Mesendoderm (in vitro differentiated cells): Measurements from ENCODE around the gene CACNA1C.
A peak's percentile ranks its signal among the peaks of the same experiment; 100 is the strongest.

Experiments
- DNase-seq: peaks from one replicate; pipeline ENCODE4 v3.0.0; 2013
- H2AK5ac ChIP-seq: 2 replicates; pipeline ENCODE4 v1.6.1; 2013; ENCODE audit warnings: low read length, inconsistent platforms
- H2BK120ac ChIP-seq: 2 replicates; pipeline ENCODE4 v1.6.1; 2013; ENCODE audit warnings: low read depth, mild to moderate bottlenecking, low read length, moderate library complexity, mixed read lengths
- H2BK15ac ChIP-seq: replicated peaks from 2 replicates; pipeline ENCODE4 v1.6.1; 2013; ENCODE audit warnings: low read depth, mild to moderate bottlenecking, moderate library complexity
- H2BK5ac ChIP-seq: 2 replicates; pipeline ENCODE4 v1.6.1; 2013; ENCODE audit warnings: low read length, inconsistent platforms
- H3K18ac ChIP-seq: 2 replicates; pipeline ENCODE4 v1.6.1; 2013; ENCODE audit warnings: mild to moderate bottlenecking, low read length, mixed read lengths
- H3K23ac ChIP-seq: one replicate; pipeline ENCODE4 v1.6.1; 2013; ENCODE audit warnings: low read length
- H3K27ac ChIP-seq: 2 replicates; pipeline ENCODE4 v1.5.1; 2013; ENCODE audit warnings: low read depth, mild to moderate bottlenecking, inconsistent platforms, low read length, moderate library complexity
- H3K27me3 ChIP-seq: 2 replicates; pipeline ENCODE4 v1.6.1; 2013; ENCODE audit warnings: low read length, control low read depth, mild to moderate bottlenecking, inconsistent platforms; ENCODE audit not compliant: insufficient read depth, poor library complexity
- H3K36me3 ChIP-seq: 2 replicates; pipeline ENCODE4 v1.6.1; 2013; ENCODE audit warnings: low read length, inconsistent platforms; ENCODE audit not compliant: control insufficient read depth, insufficient read depth
- H3K4ac ChIP-seq: one replicate; pipeline ENCODE4 v1.6.1; 2013; ENCODE audit warnings: low read depth, mild to moderate bottlenecking, low read length, moderate library complexity
- H3K4me1 ChIP-seq: 2 replicates; pipeline ENCODE4 v1.6.1; 2013; ENCODE audit warnings: low read depth, low read length, inconsistent platforms; ENCODE audit not compliant: control insufficient read depth
- H3K4me2 ChIP-seq: 2 replicates; pipeline ENCODE4 v1.6.1; 2013; ENCODE audit warnings: low read length
- H3K4me3 ChIP-seq: 2 replicates; pipeline ENCODE4 v1.5.1; 2013; ENCODE audit warnings: mild to moderate bottlenecking, low read length
- H3K56ac ChIP-seq: one replicate; pipeline ENCODE4 v1.6.1; 2013; ENCODE audit warnings: low read length
- H3K79me1 ChIP-seq: 2 replicates; pipeline ENCODE4 v1.6.1; 2013; ENCODE audit warnings: low read length, inconsistent platforms
- H3K79me2 ChIP-seq: 2 replicates; pipeline ENCODE4 v1.6.1; 2013; ENCODE audit warnings: mild to moderate bottlenecking, low read length; ENCODE audit not compliant: control insufficient read depth, insufficient read depth
- H3K9ac ChIP-seq: 2 replicates; pipeline ENCODE4 v1.6.1; 2013; ENCODE audit warnings: low read length, inconsistent platforms
- H4K5ac ChIP-seq: one replicate; pipeline ENCODE4 v1.6.1; 2013; ENCODE audit warnings: low read length
- H4K8ac ChIP-seq: one replicate; pipeline ENCODE4 v1.6.1; 2013; ENCODE audit warnings: low read depth, mild to moderate bottlenecking, control low read depth, low read length, moderate library complexity
- WGBS: extraction: QIAGEN DNeasy Blood & Tissue Kit; methylation state at CpG from one replicate; pipeline ENCODE4 v1.1.7; 2013; ENCODE audit warnings: low lambda C conversion rate, missing lambda C conversion rate; ENCODE audit not compliant: insufficient coverage; ENCODE audit errors: extremely low coverage; 5-methylcytosine and 5-hydroxymethylcytosine counted together

CACNA1C gene

DNA sequence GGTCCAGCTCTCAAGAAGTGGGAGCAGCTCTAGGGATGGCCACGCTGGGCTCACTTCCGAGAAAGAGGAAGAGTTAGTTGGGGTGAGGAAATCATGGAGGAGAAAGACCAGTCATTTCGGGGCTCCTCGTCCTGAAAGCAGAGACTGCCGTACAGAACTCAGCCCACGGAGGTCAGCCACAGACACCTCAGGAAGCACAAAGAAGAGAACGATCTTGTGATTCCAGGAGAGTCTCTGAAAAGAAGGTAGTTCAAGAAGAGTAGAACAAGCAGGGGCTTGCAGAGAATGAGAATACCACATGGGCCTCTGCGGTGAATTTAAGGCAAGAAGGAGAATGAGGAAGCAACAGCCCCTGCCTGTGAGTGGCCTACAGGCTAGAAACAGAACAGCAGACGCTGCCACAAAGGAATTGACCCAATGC lies 311.9 kb downstream of the CACNA1C start:
- Histone ChIP-seq H3K4ac (no peak overlapping the region), H4K5ac (no peak overlapping the region), H3K23ac (no peak overlapping the region), H3K27me3 (no peaks in the 10 kb centered on the region), H4K8ac (no peak overlapping the region), H3K79me1 (no peaks in the 10 kb centered on the region), H3K4me2 (no peak overlapping the region), H3K4me3 (no peak overlapping the region), H2AK5ac (no peak overlapping the region), H3K56ac (no peak overlapping the region), H2BK5ac (no peak overlapping the region), H2BK15ac (no peak overlapping the region), H3K18ac (no peak overlapping the region), H3K27ac (no peak overlapping the region), H3K79me2 (no peaks in the 10 kb centered on the region), H2BK120ac (no peak overlapping the region), H3K4me1 (no peaks in the 10 kb centered on the region), H3K36me3 (no peaks in the 10 kb centered on the region), H3K9ac (no peak overlapping the region)
- DNase-seq: peak; percentile 32
- WGBS: no CpG with 5 or more reads among the region's 9 CpGs

DNA sequence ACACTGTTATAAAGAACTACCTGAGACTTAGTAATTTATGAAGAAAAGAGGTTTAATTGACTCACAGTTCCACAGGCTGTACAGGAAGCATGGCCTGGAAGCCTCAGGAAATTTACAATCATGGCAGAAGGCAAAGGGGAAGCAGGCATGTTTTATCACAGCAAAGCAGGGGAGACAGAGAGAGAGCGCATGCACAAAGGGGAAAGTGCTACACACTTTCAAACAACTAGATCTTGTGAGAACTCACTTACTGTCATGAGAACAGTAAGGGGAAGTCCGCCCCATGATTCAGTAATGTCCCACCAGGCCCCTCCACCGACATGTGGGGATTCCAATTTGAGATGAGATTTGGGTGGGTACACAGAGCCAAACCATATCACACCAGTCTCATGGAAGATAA lies 313.9 kb downstream of the CACNA1C start:
- no peak overlapping the region for H3K4me2 ChIP-seq
- no peak overlapping the region for H2BK5ac ChIP-seq
- H3K4me3 ChIP-seq: no peak overlapping the region
- no peaks in the 10 kb centered on the region for H3K4me1 ChIP-seq
- WGBS: no CpG with 5 or more reads among the region's 3 CpGs
- H3K79me1 ChIP-seq: no peaks in the 10 kb centered on the region
- H3K23ac ChIP-seq: no peak overlapping the region
- H3K4ac ChIP-seq: no peak overlapping the region
- no peaks in the 10 kb centered on the region for H3K27me3 ChIP-seq
- no peak overlapping the region for H3K56ac ChIP-seq
- no peak overlapping the region for H2AK5ac ChIP-seq
- H3K18ac ChIP-seq: no peak overlapping the region
- no peaks in the 10 kb centered on the region for H3K79me2 ChIP-seq
- H3K27ac ChIP-seq: no peak overlapping the region
- no peak overlapping the region for H4K8ac ChIP-seq
- H4K5ac ChIP-seq: no peak overlapping the region
- DNase-seq: no peak
- H2BK120ac ChIP-seq: no peak overlapping the region
- H3K9ac ChIP-seq: no peak overlapping the region
- H3K36me3 ChIP-seq: no peaks in the 10 kb centered on the region
- H2BK15ac ChIP-seq: no peak overlapping the region

DNA sequence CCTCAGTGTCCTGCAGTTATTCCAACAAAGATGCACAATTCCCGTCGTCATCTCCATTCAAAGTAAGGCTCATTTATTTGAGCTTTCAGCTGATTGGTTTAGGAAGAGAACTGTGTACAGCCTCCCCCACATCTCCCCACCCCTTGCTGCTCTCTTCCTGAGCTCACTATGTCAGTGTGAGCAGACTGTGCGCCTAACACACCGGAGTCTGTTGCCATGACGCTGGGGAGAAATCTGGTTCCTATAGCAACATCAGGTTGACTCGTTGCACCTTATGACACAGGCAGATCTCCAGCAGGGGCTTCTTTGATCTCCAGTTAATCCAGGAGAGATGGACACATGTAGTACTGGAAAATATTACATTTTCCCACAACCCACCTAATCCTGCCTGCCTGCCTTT lies 319.4 kb downstream of the CACNA1C start:
- Histone ChIP-seq H3K23ac (no peak overlapping the region), H4K8ac (no peak overlapping the region), H2BK120ac (no peak overlapping the region), H3K4me3 (no peak overlapping the region), H3K4ac (no peak overlapping the region), H3K4me2 (no peak overlapping the region), H3K9ac (no peak overlapping the region), H3K27me3 (no peaks in the 10 kb centered on the region), H3K56ac (no peak overlapping the region), H3K79me2 (no peaks in the 10 kb centered on the region), H2BK15ac (no peak overlapping the region), H2AK5ac (no peak overlapping the region), H3K36me3 (no peaks in the 10 kb centered on the region), H3K18ac (no peak overlapping the region), H3K4me1 (no peaks in the 10 kb centered on the region), H2BK5ac (no peak overlapping the region), H3K79me1 (no peaks in the 10 kb centered on the region), H4K5ac (no peak overlapping the region), H3K27ac (no peak overlapping the region)
- peak; percentile 23 for DNase-seq
- no CpG with 5 or more reads among the region's 6 CpGs for WGBS

DNA sequence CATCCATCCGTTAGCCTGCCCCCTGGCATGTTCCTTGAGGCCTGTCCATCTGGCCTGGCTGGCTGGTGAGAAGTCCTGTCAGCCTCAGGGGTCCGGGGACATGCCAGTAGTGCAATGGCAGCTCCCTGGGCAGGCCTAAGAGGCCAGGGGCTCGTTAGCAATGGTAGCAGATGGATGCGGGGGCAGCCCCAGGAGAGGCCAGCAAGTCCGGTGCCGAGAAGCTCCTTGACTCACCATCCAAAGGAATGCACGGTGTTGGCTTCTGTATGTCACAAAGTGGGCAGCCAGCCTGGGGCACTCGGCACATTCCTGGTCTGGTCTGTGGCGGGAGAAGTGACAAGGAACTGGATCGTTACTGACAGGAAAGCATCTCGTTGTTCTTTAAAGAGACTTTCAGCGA lies 319.9 kb downstream of the CACNA1C start:
- no peak for DNase-seq
- H3K36me3 ChIP-seq: no peaks in the 10 kb centered on the region
- no peak overlapping the region for H3K23ac ChIP-seq
- no peak overlapping the region for H3K4me2 ChIP-seq
- H2AK5ac ChIP-seq: no peak overlapping the region
- H3K27ac ChIP-seq: no peak overlapping the region
- H2BK5ac ChIP-seq: no peak overlapping the region
- no peak overlapping the region for H4K5ac ChIP-seq
- no peaks in the 10 kb centered on the region for H3K4me1 ChIP-seq
- no peaks in the 10 kb centered on the region for H3K79me2 ChIP-seq
- no peak overlapping the region for H3K9ac ChIP-seq
- no peak overlapping the region for H3K4me3 ChIP-seq
- H2BK15ac ChIP-seq: no peak overlapping the region
- no peak overlapping the region for H2BK120ac ChIP-seq
- no peaks in the 10 kb centered on the region for H3K27me3 ChIP-seq
- no peak overlapping the region for H3K18ac ChIP-seq
- no peak overlapping the region for H4K8ac ChIP-seq
- no peak overlapping the region for H3K56ac ChIP-seq
- H3K79me1 ChIP-seq: no peaks in the 10 kb centered on the region
- no peak overlapping the region for H3K4ac ChIP-seq
- WGBS: no CpG with 5 or more reads among the region's 12 CpGs

GRCh38 chr12:2373307-2373706 lies 320.5 kb downstream of the CACNA1C start:
- H3K4me3 ChIP-seq: no peak overlapping the region
- H4K8ac ChIP-seq: no peak overlapping the region
- no peak overlapping the region for H3K9ac ChIP-seq
- H3K56ac ChIP-seq: no peak overlapping the region
- no peak overlapping the region for H3K18ac ChIP-seq
- H3K79me1 ChIP-seq: no peaks in the 10 kb centered on the region
- H3K4me2 ChIP-seq: no peak overlapping the region
- no peak overlapping the region for H2BK5ac ChIP-seq
- H2BK15ac ChIP-seq: no peak overlapping the region
- H3K4me1 ChIP-seq: no peaks in the 10 kb centered on the region
- no peaks in the 10 kb centered on the region for H3K36me3 ChIP-seq
- H4K5ac ChIP-seq: no peak overlapping the region
- WGBS: no CpG with 5 or more reads among the region's 8 CpGs
- no peak overlapping the region for H2AK5ac ChIP-seq
- H3K27ac ChIP-seq: no peak overlapping the region
- no peaks in the 10 kb centered on the region for H3K79me2 ChIP-seq
- no peak overlapping the region for H3K23ac ChIP-seq
- DNase-seq: no peak
- H3K4ac ChIP-seq: no peak overlapping the region
- no peaks in the 10 kb centered on the region for H3K27me3 ChIP-seq
- no peak overlapping the region for H2BK120ac ChIP-seq

- no CpG with 5 or more reads among the region's 10 CpGs for WGBS
- no peak overlapping the region for H3K18ac ChIP-seq
- no peak overlapping the region for H2BK5ac ChIP-seq
- no peak overlapping the region for H3K23ac ChIP-seq
- no peaks in the 10 kb centered on the region for H3K36me3 ChIP-seq
- no peaks in the 10 kb centered on the region for H3K79me1 ChIP-seq
- H3K79me2 ChIP-seq: no peaks in the 10 kb centered on the region
- no peaks in the 10 kb centered on the region for H3K4me1 ChIP-seq
- no peak overlapping the region for H2AK5ac ChIP-seq
- H3K4me2 ChIP-seq: no peak overlapping the region
- H4K5ac ChIP-seq: no peak overlapping the region
- no peak for DNase-seq
- no peak overlapping the region for H4K8ac ChIP-seq
- no peak overlapping the region for H3K4ac ChIP-seq
- H3K9ac ChIP-seq: no peak overlapping the region
- H3K27me3 ChIP-seq: no peaks in the 10 kb centered on the region
- no peak overlapping the region for H3K27ac ChIP-seq
- H3K4me3 ChIP-seq: no peak overlapping the region
- no peak overlapping the region for H3K56ac ChIP-seq
- H2BK15ac ChIP-seq: no peak overlapping the region
- H2BK120ac ChIP-seq: no peak overlapping the region
Observed at GRCh38 chr12:2374092-2374906, 321.5 kb downstream of the CACNA1C start.
